Stimulated activated CD4-positive, alpha-beta T cell treated with anti-CD3 and anti-CD28 coated beads, Interleukin-2, amount 100 ng/mL, for 24 hours (primary cell): Measurements from ENCODE around the gene BACH1.

Source experiments
- DNase-seq, 2 donors: peaks; one replicate each; pipeline ENCODE4 v3.0.0-alpha.2; 2020

BACH1 gene

GRCh38 chr21:29316029-29316742 lies 17.5 kb downstream of the BACH1 start:
- no peak for DNase-seq

- no peak for DNase-seq
Observed at GRCh38 chr21:29316806-29317205, 18.1 kb downstream of the BACH1 start.

GRCh38 chr21:29318354-29318753 lies 19.6 kb downstream of the BACH1 start:
- no peak for DNase-seq

- DNase-seq, result no peak
Observed at GRCh38 chr21:29320031-29320430, 21.3 kb downstream of the BACH1 start.

GRCh38 chr21:29321217-29321616 lies 22.5 kb downstream of the BACH1 start:
- no peak for DNase-seq

DNA sequence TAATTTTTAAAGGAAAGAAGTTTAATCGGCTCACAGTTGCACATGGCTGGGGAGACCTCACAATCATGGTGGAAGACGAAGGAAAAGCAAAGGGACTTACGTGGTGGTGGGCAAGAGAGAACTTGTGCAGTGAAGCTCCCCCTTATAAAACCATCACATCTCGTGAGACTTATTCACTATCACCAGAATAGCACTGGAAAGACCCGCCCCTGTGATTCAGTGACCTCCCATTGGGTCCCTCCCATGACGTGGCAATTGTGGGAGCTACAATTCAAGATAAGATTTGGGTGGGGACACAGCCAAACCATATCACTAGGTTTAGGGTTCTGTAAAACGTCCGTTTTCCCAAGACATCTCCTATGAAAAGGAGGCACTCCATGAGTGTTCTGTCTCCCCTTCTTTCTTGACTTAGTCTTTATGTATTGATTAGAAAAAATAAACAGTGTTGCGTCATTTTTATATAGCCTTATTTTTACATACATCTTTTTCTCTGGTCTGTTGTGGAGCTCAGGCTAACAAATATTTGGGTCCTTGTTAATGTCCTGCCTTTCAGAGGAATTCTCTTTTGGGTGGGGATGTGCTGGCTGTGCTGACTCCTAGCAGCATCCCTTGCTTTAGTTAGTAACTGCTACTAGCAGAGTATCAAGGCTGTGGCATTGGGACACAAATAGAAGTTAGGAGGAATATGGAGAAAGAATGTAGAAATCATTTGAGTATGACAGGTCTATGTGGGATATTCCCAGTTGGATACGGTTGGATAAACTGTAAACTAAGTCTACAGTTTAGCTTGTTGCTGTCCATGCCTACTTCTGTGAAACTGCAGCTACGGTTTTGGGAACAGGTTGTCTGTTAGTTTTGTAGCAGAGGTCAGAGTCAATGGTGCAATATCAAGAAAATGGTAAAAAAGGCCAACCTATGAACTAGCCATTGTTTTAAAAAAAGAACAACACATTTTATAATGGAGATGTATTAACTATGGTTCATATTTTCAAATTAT lies 23.5 kb downstream of the BACH1 start:
- no peak for DNase-seq

GRCh38 chr21:29323189-29323588 lies 24.5 kb downstream of the BACH1 start:
- no peak for DNase-seq

DNA sequence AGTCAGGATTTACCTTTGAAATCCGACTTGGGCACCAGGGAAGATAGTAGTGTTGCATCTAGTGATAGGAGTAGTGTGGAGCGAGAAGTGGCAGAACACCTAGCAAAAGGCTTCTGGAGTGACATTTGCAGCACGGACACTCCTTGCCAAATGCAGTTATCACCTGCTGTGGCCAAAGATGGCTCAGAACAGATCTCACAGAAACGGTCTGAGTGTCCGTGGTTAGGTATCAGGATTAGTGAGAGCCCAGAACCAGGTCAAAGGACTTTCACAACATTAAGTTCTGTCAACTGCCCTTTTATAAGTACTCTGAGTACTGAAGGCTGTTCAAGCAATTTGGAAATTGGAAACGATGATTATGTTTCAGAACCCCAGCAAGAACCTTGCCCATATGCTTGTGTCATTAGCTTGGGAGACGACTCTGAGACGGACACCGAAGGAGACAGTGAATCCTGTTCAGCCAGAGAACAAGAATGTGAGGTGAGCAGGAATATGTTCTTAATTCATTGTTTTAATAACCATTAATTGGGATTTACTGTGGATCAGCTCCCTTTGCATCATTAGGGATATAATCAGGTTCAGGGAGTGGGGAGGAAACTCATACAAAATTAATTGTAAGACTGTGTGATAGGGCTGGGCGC lies 28.3 kb downstream of the BACH1 start:
- no peak for DNase-seq

DNA sequence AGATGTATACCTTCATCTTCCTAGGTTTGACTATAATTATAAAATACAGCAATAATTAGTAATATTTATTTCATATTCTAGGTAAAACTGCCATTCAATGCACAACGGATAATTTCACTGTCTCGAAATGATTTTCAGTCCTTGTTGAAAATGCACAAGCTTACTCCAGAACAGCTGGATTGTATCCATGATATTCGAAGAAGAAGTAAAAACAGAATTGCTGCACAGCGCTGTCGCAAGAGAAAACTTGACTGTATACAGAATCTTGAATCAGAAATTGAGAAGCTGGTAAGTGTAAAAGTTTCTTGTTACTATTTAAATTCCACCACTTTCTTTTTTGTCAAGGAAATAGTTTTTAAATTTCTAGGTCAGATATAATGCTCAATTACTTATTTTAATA lies 30.7 kb downstream of the BACH1 start:
- DNase-seq, result no peak

DNA sequence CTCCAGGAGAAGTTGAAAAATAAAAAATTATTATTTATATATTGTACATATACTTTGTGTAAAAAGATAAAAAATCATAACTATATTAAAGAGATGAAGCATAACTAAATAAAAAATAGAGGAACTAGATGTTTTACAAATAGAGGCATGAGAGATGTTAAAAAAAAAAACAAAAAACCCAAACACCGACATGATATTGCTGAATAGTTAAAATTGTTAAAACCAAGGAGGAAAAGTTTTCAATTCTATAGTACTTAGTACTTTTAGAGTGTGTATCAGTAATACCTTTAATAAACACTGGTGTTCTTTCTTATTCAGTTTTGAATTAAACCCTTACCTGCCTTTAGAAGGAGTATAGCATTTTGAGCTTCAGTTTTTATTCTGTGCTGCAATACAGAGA lies 32.1 kb downstream of the BACH1 start:
- no peak for DNase-seq

GRCh38 chr21:29332461-29333362 lies 34.0 kb downstream of the BACH1 start:
- no peak for DNase-seq

DNA sequence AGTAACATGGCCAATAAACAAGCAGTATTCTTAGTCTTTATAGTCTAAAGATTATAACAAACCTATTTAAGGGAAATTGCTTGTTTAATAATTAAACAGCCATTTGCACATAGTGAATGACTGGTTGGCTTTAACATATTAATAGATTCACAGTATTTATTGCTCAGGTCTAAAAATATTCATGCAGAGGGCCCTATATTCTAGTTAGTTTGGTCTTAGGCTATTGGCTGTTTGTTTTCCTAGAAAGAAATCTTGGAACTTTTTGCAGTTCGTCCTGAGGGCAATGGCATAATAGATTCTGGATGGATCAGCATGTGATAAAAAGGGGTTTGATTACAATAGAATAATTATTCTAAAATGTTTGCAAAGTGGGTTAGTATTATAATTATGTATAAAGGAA lies 34.7 kb downstream of the BACH1 start:
- DNase-seq, result no peak

- DNase-seq, result no peak
Observed at GRCh38 chr21:29334717-29335428, 36.2 kb downstream of the BACH1 start.

DNA sequence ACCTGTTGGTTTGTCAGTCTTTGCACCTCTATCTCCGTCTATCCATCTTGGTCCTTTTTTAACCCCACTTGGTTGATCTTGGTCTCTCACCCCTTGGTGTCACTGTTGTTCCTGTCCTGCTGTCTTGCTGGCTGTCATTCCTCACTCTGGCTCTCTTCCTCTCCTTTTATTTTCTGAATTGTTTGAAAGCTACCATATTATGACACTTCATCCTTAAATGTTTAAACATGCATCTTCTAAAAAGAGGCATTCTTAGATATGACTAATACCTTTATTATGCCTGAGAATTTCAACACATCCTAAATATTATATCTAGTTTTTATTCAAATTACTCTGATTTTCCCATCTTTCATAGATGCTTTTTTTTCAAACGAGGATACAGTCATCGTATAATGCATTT lies 37.0 kb downstream of the BACH1 start:
- no peak for DNase-seq

DNA sequence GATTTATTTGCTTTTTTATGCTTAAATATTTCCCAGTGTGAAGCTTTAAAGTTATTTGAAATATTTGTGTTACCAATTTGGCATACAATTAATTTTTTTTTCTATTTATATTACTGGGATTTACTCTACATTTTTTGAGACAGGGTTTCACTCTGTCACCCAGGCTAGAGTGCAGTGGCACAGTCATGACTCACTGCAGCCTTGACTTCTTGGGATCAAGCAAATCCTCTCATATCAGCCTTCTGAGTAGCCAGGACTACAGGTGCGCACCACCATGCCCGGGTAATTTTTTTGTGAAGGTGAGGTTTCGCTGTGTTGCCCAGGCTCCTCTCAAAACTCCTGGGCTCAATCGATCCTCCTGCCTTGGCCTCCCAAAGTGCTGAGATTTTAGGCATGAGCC lies 39.5 kb downstream of the BACH1 start:
- DNase-seq, result no peak

DNA sequence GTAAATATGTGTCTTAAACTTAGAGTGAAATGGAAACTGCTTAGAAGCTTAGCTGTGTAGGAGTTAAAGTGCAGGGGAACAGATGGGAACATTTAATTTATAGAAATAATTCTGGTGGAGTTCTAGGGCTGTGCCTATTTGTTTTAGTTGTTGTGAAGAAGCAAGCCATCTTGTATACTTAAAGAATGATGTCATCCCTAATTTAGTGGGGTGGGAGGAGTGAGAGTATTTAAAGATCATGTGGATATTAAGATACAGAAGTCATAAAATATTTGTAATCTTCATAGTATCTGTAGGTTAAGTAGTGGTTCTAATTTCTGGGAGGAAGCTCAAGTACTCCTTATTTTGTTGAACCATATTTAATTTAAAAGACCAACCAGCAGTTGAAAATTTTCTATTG lies 41.5 kb downstream of the BACH1 start:
- no peak for DNase-seq

- DNase-seq, result peak; percentile 51 to 73
Observed at GRCh38 chr21:29342363-29342957, 43.7 kb downstream of the BACH1 start.

GRCh38 chr21:29343519-29343918 lies 44.8 kb downstream of the BACH1 start:
- DNase-seq, result no peak

GRCh38 chr21:29346281-29346680 lies 47.6 kb downstream of the BACH1 start:
- no peak for DNase-seq

- no peak for DNase-seq
Observed at GRCh38 chr21:29346771-29347170, 48.0 kb downstream of the BACH1 start.

DNA sequence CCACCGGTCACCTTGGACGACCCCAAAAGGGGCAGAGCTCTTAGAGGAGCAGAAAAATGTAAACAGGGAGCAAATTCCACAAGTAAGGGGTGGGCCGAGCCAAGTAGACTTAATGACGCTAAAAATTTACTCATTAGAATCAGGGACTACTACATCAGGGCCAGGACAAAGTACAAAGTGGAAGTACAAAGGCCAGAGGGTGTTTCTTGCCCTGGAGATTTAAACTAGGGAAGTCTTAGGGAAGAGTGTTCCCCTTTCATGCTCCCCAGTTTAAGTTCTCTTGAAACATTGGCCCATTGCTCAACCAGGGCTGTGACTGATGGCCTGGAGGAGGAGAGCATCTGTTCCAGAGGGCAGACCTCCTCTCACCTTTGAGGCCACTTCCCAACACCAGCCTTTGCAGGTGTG lies 48.6 kb downstream of the BACH1 start:
- DNase-seq, result no peak
